ENCODE results near the gene NECTIN3. TPM values are rescaled to one million over a fixed set of nuclear protein-coding genes. Genes with fewer than 3 reads are reported as not detected.

The NECTIN3 gene
- total RNA-seq, 4 donors from 2014 or later: 60.3 to 95.4 (median 87.7) TPM

DNA sequence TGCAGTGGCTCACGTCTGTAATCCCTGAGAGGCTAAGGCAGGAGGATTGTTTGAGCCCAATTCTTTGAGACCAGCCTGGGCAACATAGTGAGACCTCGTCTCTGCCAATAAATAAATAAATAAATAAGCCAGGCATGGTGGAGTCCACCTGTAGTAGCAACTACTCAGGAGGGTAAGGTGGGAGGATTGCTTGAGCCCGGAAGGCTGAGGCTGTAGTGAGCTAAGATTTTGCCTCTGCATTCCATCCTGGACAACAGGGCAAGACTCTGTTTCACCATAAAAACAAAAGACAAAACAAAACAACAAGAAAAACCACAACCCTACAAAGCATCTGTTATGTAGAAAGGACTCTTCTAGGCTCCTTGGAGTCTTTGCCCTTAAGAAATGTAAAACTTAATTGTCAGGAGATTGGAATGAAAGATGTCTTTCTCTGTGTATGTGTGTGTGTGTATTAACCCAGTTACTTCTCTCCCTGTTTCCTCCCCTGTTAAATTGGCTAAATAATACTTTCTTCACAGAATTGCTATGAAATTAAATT lies 9.5 kb downstream of the NECTIN3 start:
- intact Hi-C loops (cut with DNase I): no loop called here
- DNase-seq: no peak
- no peak for TF ChIP-seq POLR2A (IDR thresholded peaks at IDR 0.05)

DNA sequence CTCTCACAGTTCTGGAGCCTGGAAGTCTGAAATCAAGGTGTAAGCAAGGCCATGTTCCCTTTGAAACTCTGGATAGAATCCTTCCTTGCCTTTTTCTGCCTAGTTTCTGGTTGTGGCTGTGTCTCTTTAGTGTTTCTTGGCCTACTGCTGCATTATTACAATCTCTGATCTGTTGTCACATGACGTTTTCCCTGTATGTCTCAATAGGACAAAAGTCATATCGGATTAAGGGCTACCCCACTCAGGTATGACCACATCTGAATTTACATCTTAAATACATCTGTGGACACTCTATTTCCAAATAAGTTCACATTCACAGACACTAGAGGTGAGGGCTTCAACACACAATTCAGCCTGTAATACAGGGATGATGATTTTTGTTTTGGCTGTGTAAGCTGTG lies 13.3 kb downstream of the NECTIN3 start:
- TF ChIP-seq POLR2A (IDR thresholded peaks at IDR 0.05): no peak
- TF ChIP-seq, protein P1, sequence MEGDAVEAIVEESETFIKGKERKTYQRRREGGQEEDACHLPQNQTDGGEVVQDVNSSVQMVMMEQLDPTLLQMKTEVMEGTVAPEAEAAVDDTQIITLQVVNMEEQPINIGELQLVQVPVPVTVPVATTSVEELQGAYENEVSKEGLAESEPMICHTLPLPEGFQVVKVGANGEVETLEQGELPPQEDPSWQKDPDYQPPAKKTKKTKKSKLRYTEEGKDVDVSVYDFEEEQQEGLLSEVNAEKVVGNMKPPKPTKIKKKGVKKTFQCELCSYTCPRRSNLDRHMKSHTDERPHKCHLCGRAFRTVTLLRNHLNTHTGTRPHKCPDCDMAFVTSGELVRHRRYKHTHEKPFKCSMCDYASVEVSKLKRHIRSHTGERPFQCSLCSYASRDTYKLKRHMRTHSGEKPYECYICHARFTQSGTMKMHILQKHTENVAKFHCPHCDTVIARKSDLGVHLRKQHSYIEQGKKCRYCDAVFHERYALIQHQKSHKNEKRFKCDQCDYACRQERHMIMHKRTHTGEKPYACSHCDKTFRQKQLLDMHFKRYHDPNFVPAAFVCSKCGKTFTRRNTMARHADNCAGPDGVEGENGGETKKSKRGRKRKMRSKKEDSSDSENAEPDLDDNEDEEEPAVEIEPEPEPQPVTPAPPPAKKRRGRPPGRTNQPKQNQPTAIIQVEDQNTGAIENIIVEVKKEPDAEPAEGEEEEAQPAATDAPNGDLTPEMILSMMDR (IDR thresholded peaks at IDR 0.05): no peak
- DNase-seq: no peak
- Histone ChIP-seq H3K4me1 (peaks cover 12 to 24% of the 10 kb centered on the region in 2 donors), H3K4me3 (replicated peaks in 1 of 3) (no peak overlapping the region), H3K9me3 (no peaks in the 10 kb centered on the region), H3K36me3 (no peaks in the 10 kb centered on the region), H3K27ac (no peak overlapping the region), H3K27me3 (no peaks in the 10 kb centered on the region)
- intact Hi-C loops (cut with DNase I): no loop called here
- WGBS, 2 donors: 81 to 88% methylated on average over 2 of the region's 2 CpGs

More for the DNA sequence above, 9.5 kb downstream of the NECTIN3 start:
- no peaks in the 10 kb centered on the region for H3K27me3 ChIP-seq
- peaks cover 15 to 22% of the 10 kb centered on the region in 2 donors for H3K4me1 ChIP-seq
- WGBS, 2 donors: 82 to 88% methylated on average over 3 of the region's 3 CpGs
- no peaks in the 10 kb centered on the region for H3K36me3 ChIP-seq
- H3K27ac ChIP-seq: no peak overlapping the region
- no peak overlapping the region for H3K4me3 ChIP-seq (replicated peaks in 1 of 3)
- H3K9me3 ChIP-seq: no peaks in the 10 kb centered on the region

DNA sequence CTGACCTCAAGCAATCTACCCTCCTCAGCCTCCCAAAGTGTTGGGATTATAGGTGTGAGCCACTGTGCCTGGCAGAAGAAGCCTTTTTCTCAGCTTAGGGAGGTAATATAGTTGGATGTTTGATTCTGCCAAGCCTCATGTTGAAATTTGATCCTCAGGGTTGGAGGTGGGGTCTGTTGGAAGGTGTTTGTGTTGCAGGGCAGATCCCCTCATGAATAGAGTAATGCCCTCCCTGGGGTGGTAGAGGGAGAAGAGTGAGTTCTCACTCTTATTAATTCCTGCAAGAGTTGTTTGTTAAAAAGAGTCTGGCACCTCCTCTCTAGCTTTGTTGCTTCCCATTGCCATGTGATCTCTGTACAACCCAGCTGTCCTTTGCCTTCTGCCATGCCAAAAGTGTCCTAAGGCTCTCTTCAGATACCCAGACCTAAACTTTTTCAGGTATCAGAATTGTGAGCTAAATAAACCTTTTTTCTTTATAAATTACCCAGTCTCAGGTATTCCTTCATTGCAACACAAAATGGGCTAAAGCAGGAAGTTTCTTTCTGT lies 16.4 kb downstream of the NECTIN3 start:
- peaks cover 8 to 18% of the 10 kb centered on the region in 2 donors for H3K4me1 ChIP-seq
- H3K9me3 ChIP-seq: no peaks in the 10 kb centered on the region
- TF ChIP-seq, protein P1 (IDR thresholded peaks at IDR 0.05): no peak
- TF ChIP-seq POLR2A (IDR thresholded peaks at IDR 0.05): no peak
- intact Hi-C loops (cut with DNase I): no loop called here
- no peaks in the 10 kb centered on the region for H3K36me3 ChIP-seq
- no peak overlapping the region for H3K4me3 ChIP-seq (replicated peaks in 1 of 3)
- no peak for DNase-seq
- H3K27ac ChIP-seq: no peak overlapping the region
- no peaks in the 10 kb centered on the region for H3K27me3 ChIP-seq

DNA sequence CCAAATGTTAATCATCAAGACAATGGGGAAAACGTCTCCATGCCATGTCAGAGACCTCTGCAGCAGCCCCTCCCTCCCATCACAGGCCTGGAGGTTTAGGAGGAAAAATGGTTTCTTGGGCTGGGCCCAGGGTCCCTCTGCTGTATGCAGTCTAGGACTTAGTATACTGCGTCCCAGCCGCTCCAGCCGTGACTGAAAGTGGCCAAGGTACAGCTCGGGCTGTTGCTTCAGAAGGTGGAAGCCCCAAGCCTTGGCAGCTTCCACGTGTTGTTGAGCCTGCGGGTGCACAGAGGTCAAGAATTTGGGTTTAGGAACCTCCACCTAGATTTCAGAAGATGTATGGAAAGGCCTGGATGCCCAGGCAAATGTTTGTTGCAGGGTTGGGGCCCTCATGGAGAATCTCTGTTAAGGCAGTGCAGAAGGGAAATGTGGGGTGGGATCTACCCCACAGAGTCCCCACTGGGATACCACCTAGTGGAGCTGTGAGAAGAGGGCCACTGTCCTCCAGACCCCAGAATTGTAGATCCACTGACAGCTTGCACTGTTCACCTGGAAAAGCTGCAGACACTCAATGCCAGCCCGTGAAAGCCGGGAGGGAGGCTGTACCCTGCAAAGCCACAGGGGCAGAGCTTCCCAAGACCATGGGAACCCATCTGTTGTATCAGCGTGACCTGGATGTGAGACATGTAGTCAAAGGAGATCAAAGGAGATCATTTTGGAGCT lies 25.0 kb downstream of the NECTIN3 start:
- no peaks in the 10 kb centered on the region for H3K9me3 ChIP-seq
- intact Hi-C loops (cut with DNase I): no loop called here
- H3K27me3 ChIP-seq: no peaks in the 10 kb centered on the region
- H3K36me3 ChIP-seq: no peaks in the 10 kb centered on the region
- H3K4me3 ChIP-seq (replicated peaks in 1 of 3): no peak overlapping the region
- H3K27ac ChIP-seq: no peak overlapping the region
- TF ChIP-seq, protein P1 (IDR thresholded peaks at IDR 0.05): no peak
- no peak for TF ChIP-seq POLR2A (IDR thresholded peaks at IDR 0.05)
- 87 to 97% methylated on average over 8 to 10 of the region's 10 CpGs for WGBS, 2 donors
- H3K4me1 ChIP-seq: peaks cover 9 to 14% of the 10 kb centered on the region in 2 donors
- no peak for DNase-seq

DNA sequence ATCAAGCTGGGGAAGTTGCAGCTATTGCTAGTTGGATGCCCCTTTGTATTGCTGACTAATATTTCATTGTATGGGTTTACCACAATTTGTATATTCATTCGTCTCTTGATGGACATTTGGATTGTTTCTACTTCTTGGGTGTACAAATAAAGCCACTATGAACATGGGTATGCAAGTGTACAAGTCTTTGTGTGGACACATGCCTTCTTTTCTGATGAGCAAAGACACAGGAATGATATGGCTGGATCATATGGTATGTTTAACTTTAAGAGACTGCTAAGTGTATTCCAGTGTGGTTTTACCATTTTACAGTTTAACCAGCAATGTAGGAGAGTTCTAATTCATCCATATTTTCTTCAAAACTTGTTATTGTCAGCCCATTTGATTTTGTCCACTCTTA lies 32.2 kb downstream of the NECTIN3 start:
- Histone ChIP-seq H3K4me3 (replicated peaks in 1 of 3) (no peak overlapping the region), H3K27ac (no peak overlapping the region), H3K4me1 (peaks cover 12 to 31% of the 10 kb centered on the region in 2 donors), H3K27me3 (no peaks in the 10 kb centered on the region), H3K9me3 (no peaks in the 10 kb centered on the region), H3K36me3 (no peaks in the 10 kb centered on the region)
- DNase-seq: no peak
- TF ChIP-seq, protein P1 (IDR thresholded peaks at IDR 0.05): no peak
- no peak for TF ChIP-seq POLR2A (IDR thresholded peaks at IDR 0.05)
- intact Hi-C loops (cut with DNase I): no loop called here
- WGBS, 2 donors: 91% methylated on average over 1 of the region's 1 CpG

Measured in thyroid gland (tissue), 4 donors.